Activated CD4-positive, alpha-beta T cell treated with anti-CD3 and anti-CD28 coated beads, Interleukin-2, amount 50 U/mL, for 48 hours (primary cell): Measurements from ENCODE around the gene PCBP3.
"Not testable (repeated sequence)": the region's sequence is repeated elsewhere in the genome, so short reads cannot be mapped to it uniquely, and the experiment has no call there.

Experiments used
- DNase-seq, 2 experiments: peaks; one replicate each; pipeline ENCODE4 v3.0.0-alpha.2; 2020

Gene PCBP3

DNA sequence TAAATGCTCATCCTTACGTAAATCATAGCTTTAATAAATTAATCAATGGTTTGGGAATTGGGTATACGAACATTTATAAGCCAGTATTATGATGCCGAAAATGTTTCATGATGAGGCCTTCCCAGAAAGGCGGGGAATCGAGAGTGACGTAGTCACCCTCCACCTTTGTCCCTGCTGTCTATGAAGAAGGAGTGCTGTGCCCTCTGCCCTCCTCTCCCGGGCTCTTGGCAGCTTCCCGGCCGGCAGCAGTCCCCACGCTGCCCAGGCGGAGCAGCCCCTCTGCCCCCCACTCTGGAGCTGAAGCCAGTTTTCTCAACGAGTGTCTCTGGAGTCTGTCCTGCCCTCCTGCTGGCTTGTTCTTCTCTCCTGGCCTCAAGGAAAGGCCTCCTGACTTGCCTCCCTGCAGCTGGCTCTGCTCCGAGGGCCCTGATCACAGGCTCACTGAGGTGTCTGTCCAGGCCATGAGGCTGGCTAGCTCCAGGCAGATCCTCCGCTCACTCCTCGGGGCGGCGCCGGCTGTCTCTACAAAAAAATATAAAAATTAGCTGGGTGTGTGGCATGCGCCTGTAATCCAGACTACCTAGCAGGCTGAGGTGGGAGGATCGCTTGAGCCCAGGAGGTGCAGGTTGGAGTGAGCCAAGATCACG, 187.3 kb downstream of the PCBP3 start:
- no peak for DNase-seq

GRCh38 chr21:45831991-45832740, 188.6 kb downstream of the PCBP3 start:
- DNase-seq = no peak

GRCh38 chr21:45832741-45833235, 189.3 kb downstream of the PCBP3 start:
- DNase-seq = not testable (repeated sequence)

DNA sequence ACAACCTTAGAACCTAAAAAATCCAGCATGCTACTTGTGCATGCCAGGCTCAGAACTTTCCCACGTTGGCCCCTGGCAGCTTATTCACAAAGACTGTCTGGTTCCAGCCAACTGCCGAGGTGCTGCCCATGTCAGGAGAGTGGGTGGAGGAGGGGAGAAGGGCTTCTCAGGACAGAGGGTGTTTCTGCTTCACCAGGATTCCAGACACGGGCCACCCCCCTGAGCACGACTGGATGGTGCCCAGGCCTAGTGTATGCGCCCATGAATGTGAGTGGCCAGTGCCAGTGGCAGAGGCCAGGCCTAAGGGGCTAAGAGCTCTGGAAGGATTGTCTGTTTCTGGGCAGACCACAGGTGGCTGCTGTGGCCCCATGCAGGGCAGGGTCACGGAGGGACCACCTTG, 189.9 kb downstream of the PCBP3 start:
- no peak for DNase-seq

- DNase-seq = no peak
Measured at GRCh38 chr21:45834026-45834715, 190.6 kb downstream of the PCBP3 start.

DNA sequence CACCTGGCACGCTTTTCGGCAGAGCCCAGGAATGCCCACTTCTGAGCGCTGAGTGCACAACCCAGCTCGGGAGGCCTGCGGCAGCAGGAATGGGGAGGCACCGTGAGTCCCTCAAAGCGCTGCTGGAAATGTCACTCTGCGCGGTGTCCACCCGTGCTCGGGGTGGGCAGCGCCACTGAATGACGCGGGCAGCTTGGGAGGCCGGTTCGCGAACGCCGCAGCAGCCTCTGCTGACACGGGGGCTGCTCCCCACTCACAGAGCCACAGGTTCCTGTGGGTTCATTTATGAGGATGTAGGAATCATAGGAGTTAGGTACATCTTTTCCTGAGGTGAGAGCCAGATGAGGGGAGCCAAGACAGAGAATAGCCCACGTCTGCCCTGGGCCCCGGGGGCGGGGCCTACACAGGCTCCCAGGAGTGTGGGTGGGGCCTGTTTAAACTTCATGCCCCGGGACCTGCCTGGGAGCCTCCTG, 191.3 kb downstream of the PCBP3 start:
- DNase-seq = no peak

GRCh38 chr21:45835301-45836267, 192.1 kb downstream of the PCBP3 start:
- no peak for DNase-seq

GRCh38 chr21:45836268-45836655, 192.7 kb downstream of the PCBP3 start:
- DNase-seq = no peak

- no peak for DNase-seq
Measured at GRCh38 chr21:45836694-45837670, 193.5 kb downstream of the PCBP3 start.

GRCh38 chr21:45837936-45838335, 194.4 kb downstream of the PCBP3 start:
- DNase-seq = no peak

DNA sequence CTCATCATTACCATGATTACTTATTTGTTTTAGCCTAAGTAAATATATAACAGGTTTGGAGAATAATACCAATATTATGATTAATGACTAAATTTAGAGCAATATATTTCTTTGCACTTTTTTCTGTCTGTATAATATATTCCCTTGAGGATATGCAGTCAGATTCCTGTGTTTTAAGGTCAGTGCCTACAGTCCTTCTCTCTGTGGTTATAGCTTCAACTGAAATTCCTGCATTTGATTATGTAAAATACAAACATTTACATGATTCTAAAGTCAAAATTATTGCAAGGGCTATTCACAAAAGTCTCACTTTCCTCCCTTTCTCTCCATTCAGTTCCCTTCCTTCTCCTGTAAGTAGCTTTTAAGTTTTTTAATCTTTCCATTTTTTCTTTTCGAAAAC, 195.1 kb downstream of the PCBP3 start:
- no peak for DNase-seq

GRCh38 chr21:45839274-45839673, 195.7 kb downstream of the PCBP3 start:
- DNase-seq = no peak

GRCh38 chr21:45841033-45841432, 197.5 kb downstream of the PCBP3 start:
- DNase-seq = no peak

GRCh38 chr21:45843426-45843825, 199.9 kb downstream of the PCBP3 start:
- DNase-seq = no peak

GRCh38 chr21:45844181-45844580, 200.7 kb downstream of the PCBP3 start:
- DNase-seq = no peak

DNA sequence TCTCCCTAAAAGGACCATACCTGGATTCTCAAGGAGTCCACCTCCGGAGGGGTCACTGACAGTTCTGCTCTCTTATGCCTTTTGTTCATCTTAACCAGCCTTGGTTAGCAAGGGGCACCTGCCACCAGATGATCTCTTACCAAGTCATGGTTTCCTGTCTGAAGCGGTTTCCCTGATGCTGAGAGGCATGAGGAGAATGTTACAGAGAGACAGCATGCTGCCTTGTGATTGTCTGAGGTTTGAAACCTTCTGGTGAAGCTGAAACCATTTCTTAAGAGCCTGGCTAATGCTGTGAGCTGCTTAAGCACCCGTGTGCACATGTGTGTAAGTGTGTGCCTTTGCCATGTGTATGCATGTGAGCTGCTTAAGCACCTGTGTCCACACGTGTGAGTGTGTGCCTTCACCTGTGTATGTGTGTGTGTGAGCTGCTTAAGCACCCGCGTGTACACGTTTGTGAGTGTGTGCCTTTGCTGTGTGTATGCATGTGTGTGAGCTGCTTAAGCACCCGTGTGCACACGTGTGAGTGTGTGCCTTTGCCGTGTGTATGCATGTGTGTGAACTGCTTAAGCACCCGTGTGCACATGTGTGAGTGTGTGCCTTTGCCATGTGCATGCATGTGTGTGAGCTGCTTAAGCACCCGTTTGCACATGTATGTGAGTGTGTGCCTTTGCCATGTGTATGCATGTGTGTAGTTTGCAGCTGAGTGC, 201.7 kb downstream of the PCBP3 start:
- no peak for DNase-seq

GRCh38 chr21:45845770-45846090, 202.2 kb downstream of the PCBP3 start:
- no peak for DNase-seq

DNA sequence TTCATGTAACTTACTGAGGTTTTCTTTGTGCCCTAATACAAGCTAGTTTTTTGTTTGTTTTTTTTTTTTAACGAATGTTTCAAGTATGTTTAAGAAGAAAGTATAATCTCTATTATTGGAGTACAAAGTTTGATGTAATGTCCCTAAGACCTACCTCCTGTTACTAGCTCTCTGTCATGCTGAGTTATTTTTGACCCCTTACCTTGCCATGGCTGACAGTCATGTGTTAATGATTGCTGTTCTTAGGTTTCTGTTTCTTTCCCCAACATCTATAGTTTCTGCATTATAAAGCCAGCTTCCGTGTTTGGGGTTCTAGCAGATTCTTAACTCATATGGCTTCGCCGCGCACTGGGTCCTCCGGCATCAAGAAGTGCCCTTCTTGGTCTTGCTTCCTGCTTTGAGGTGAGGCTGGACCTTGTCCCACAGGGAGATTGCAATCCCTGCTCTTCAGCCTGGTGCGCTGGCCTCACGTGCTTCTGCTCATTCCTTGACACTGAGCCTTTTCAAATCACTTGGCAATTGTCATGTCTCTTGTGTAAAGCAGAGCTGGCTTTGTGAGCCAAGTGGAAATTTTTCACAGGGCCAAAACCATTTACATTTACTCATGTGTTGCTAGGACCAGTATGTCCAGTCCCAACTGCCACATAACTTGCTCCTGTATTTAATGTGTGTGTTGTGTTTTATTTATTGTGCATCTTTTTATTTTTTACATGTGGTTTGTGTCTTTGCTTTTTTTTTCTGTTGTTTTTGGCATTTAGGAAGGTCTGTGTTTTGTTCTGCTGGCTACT, 203.0 kb downstream of the PCBP3 start:
- DNase-seq = no peak

GRCh38 chr21:45847870-45848269, 204.3 kb downstream of the PCBP3 start:
- no peak for DNase-seq

DNA sequence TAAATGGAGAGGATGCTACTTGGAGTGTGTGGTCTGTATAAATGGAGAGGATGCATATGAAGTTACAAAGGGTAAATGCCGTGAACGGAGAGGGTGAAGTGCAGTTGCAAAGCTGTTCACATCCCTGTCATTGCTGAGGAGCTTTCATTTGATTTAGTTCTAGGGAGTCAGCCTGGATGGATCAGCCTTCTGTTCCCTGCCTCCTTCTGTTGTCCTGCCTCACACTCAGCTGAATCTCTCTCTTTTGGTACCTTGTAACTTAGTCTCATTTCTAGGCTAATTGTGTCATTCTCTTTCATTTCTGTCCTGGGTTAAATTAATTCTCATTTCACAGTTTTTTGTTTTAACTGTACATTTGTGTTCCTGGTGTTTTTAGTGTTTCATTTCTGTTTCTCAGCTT, 204.8 kb downstream of the PCBP3 start:
- no peak for DNase-seq
